HPDE6-E6E7 (cell line): Measurements from ENCODE around the gene HMG20A.
A peak's percentile ranks its signal among the peaks of the same experiment; 100 is the strongest.
"Not testable (repeated sequence)": the region's sequence is repeated elsewhere in the genome, so short reads cannot be mapped to it uniquely, and the experiment has no call there.

Experiments
- DNase-seq: peaks from one replicate; pipeline ENCODE4 v3.0.0; 2011; ENCODE audit warnings: missing footprints; ENCODE audit errors: extremely low spot score

Gene HMG20A

DNA sequence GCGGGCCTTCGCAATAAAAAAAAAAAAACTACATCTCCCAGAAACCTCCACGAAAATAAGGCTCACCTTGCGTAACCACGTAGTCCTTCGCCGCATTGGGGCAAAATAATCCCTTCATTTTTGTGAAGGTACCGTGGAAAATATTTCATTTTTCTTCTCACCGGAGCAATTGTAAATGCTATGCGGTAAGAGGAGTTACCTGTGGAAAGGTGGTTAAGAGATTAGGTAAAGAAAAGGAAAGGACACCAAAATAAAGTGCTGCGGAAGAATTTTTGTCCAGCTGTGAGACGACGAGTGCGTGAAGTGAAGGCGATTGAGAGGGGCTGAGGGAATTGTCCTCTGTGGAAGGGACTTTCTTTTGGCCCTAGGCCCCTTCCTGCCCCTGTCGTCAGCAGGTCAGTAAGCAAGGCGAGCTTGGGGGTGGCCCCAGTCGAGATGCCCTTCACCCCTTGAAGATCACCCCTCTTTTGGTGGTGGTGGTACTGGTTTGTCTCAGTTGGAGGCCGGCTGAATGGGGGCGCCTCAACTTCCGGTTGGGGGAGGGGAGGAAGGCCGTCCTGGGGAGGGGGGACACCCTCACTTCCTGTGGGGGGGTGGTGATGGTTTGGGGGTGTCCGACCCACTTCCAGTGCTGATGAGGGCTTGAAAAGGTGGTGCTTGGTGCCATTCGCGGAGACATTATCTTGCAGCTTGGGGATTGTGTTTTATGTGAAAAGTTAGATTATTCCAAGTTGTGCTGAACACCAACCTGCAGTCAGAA lies at the start of gene HMG20A:
TSS of gene HMG20A (plus strand) at position 279 of the 760 bp plus-strand sequence. CDS start 37,520 bp downstream, outside the sequence.
- DNase-seq = peak; percentile 61

DNA sequence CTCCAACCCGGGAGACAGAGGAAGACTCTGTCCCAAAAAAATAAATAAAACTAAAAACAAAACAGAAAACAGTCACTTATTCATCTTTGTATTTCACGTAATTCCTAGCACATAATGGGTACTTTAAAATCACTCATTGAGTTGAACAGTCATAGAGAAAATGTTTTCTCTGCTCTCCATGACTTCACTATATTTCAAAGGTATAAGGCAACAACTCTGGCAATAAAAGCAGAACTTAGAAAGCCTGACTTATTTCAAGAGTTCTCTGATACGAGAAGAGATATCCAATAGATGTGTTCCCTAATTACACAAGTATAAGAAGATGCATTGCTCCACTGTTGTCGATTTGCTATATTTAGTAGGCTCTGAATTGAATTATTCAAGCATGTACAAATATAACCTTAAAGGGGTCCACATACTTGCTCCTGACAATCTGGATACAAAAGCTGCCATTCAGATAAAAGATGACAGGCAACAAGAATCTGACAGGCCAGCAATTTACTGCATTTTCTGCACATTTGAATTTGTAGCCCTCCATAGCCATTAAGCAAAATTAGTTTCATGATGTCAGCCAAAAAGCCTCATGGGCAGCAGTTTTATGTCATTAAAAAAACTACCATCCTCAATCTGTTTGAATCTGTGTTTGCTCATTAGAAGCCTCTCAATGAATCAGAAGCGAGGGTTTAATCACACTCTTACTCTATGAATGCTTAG lies 48.7 kb upstream of the HMG20A start:
- no peak for DNase-seq

DNA sequence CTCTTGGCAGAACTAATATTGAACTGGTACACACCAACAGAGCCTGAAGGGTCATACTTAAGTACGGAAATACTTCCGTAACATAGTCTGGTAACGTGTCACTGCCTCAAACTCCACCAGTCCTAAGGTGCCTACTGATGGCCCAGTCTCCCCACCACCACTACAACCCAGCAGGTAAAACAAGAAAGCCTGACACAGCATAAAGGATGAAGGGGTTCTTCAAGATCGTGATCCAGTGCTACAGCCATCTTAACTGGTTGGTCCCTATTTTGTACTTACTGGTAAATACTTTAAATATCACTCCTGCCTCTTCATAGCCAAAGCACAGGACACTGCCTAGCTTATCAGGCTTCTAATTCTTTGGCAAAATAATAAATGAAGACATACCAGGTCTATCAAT lies 47.2 kb upstream of the HMG20A start:
- DNase-seq = no peak

DNA sequence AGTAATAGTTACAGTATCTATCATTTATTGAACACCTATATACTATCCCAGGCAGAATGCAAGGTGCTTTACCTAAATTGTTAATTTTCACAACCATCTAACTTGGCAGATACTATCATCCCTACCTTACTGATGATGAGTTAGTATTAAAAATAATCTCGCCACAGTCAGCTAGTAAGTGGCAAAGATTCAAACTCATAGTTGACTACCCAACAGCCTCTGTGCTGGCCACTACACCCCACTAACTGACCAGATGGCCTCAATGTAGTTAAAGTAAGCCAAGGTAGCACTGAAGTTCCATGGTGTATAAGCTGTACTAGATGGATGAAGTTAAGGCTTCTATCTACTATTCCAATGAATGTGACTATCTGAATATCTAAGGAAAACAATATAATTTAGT lies 45.6 kb upstream of the HMG20A start:
- DNase-seq = no peak

DNA sequence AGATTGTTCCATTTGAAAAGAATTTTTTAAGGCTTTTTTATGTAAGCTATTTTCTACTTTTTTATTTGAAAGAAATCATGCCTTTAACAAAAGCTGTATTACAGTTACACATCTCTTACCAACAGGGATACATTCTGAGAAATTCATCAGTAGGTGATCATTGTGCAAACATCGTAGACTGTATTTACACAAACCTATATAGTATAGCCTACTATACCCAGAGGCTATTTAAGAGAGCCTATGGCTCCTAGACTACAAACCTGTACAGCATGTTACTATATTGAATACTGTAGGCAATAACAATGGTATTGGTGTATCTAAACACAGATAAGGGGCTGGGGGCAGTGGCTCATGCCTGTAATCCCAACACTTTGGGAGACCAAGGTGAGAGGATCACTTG lies 43.9 kb upstream of the HMG20A start:
- no peak for DNase-seq

DNA sequence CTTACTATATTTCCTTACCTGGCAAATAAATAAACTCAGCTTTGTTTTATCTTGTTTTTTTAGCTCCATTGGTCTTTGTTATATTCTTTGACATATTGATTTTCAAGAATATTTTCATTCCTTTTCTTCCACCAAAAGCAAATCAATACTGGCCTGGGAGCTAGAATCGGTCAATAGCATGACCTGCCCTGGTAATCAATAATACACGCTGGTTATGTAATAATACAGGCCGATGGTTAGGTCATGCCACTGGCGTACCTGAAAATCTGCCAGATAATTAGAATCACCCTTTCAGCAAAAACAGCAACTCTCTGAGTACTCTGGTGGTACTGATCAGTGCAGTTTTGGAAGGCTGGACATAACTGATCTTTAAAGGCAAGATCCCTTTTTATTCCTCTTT lies 40.7 kb upstream of the HMG20A start:
- no peak for DNase-seq

DNA sequence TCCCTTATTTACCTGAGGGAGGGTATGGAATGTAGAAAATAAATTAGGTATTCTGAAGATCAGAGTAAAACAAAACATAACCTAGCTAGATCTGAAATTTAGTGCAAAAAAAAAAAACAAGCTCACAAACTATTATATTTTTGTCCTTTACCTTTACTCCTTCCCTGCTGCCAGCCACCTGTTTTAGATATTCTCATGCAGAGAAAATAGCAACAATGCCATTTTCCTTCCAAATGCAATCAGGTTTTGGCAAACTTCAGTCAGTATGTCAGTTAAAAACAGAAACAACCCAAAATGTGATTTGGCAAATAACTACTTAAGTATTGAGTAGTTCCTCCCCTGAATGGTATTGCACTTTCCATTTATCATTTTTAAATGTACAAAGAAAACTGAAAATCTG lies 36.6 kb upstream of the HMG20A start:
- no peak for DNase-seq

DNA sequence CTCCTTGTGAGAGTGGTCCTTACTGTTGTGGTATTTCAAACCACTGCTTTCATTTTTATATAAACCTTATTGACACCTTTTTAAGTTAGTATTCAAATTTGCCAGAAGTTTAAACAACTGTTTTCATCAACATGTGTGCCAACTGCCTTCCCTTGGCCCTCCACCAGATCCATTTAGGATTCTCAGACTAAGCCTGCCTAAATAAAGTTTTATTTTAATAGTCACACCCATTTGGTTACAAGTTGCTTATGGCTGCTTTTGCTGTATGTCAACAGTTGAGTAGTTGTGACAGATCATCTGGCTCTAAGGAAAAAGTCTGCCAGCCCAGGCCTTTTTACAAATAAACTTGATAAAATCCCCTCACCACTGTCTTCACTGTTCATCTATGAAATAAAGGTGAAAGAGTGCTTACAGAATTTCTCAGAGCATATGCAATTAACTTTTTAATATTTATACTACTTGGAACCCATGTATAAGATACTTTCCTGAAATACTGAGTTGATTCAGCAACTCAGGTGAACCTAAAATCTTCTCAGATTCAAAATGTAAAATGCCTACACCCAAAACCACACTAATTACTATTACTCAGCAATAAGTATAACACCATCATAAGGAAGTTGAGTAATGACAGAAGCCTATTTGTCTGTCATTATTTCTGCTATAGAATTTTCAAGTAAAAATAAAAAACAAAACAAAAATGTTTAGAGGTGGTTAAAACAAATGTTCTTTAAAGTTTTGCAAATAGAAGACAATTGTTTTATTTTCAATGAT lies 35.9 kb upstream of the HMG20A start:
- DNase-seq = no peak

DNA sequence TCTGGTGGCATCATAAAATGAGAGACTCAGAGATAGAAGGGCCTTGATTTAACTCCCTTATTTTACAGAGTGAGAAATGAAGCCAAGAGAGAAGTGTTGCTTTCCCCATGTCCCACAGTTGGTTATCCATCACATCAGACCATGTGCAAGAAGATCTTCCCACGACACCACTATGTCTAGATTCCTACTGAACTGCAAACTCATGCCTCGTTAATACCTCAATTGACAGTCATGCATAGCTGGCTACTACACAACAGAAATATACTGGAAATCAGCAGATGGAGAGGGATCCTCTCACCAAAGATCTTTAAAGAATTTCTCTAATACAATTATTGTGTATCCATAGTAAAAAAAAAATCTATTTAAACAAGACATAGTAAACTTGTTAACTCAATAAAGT lies 34.1 kb upstream of the HMG20A start:
- DNase-seq = no peak

DNA sequence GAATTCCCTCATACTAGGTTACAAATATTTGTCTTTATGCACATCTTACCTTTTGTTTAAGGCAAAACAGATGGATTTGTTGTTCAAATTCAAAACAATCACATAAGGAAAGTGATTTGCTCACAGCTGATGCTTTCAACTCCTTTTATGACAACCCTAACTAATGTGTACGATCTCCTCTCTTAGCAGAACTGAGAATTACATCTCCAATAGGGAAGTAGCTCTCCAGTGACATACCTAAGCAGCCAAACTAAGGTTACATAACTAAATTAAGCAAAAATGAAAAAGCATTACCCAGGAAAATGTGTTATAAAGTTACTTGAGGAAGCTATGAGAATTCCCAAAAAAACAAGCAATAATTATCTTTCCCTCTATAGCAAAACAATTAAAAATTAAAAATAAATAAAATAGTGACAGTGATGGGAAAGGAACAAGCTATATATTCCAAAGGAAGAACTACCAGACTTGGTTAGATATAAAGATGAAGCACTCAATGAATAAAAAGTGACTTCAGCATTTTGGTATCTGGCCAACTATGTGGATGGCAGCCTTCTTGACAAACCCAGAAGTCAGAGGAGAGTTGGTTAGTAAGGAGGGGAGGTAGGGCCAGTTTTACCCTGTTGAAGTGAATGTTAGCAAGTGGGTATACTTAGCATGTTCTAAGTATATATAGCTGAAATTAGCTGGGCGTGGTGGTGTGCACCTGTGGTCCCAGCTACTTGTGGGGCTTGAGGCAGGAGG lies 33.2 kb upstream of the HMG20A start:
- no peak for DNase-seq

DNA sequence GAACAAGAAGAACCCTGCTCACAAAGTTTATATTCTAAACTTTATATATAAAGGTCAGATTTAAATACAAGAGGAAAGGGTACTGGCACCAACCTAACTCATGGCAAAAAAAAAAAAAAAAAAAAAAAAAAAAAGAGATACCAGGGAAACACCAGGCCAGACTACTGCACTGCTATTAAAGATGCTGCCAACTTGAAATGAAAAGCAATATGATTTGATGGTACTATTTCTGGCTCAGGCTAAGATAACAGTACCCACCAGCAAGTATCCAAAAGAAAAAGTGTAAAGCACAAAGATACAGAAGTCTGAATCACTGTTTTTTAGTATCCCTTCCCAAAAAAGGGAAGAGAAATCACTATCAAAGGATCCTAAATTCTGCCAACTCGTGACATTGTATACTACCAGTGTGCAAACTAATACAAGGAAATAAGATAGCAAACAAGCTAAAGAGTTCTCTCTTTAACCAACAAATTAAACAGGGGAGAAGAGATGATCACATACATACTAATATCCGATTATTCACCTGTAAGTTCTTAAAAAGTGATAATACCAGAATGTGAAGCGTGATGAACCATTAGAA lies 29.2 kb upstream of the HMG20A start:
- DNase-seq = no peak

DNA sequence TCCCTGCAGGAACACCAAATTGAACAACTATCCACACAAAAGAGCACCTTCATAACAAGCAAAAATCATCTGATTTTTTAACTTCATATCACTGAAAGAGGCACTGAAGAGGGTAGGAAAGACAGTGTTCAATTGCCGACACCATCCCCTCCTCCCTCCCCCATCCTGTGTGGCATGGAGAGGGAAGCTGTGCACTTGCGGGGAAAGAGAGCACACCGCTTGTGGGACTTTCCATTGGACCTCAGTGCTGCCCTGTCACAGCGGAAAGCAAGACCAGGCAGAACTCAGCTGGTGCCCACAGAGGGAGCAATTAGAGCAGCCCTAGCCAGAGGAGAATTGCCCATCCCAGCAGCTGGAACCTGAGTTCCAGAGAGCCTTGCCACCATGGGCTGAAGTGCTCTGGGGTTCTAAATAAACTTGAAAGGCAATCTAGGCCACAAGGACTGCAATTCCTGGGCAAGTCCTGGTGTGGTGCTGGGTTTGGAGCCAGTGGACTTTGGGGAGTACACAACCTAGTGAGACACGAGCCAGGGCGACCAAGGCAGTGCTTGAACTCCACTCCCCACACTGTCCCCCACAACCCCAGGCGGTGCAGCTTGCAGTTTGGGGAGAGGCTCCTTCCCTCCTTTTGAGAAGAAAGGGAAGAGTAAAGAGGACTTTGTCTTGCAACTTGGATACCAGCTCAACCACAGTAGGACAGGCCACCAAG lies 27.8 kb upstream of the HMG20A start:
- no peak for DNase-seq

DNA sequence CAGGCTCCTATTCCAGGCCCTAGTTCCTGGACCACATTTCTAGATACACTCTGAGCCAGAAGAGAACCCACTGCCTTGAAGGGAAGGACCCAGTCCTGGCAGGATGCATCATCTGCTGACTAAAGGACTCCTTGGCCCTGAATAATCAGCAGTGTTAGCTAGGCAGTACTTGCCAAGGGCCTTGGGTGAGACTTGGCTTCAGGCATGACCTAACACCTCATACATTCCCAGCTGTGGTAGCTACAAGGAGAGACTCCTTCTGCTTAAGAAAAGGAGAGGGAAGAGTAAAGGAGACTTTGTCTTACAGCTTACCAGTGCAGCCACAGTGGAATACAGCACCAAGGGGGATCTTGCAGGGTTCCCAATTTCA lies 27.2 kb upstream of the HMG20A start:
- DNase-seq = no peak

DNA sequence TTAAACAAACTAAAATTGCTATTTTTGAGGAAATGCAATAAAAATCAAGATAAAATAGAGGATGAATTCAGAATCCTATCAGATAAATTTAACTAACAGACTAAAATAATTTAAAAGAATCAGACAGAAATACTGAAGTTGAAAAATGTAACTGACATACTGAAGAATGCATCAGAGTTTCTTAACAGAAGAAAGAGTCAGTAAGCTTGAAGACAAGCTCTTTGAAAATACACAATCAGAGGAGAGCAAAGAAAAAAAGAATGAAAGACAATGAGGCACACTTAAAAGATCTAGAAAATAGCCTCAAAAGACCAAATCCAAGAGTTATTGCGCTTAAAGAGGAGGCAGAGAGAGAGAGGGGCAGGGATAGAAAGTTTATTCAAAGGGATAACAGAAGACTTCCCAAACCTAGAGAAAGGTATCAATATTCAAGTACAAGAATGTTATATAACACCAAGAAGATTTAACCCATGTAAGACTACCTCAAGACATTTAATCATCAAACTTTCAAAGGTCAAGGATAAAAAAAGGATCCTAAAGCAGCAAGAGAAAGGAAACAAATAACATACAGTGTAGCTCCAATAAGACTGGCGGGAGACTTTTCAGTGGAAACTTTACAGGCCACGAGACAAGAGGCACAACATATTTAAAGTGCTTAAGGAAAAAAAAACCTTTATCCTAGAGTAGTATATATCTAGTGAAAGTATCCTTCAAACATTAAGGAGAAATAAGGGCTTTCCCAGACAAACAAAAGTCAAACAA lies 25.5 kb upstream of the HMG20A start:
- DNase-seq = no peak

DNA sequence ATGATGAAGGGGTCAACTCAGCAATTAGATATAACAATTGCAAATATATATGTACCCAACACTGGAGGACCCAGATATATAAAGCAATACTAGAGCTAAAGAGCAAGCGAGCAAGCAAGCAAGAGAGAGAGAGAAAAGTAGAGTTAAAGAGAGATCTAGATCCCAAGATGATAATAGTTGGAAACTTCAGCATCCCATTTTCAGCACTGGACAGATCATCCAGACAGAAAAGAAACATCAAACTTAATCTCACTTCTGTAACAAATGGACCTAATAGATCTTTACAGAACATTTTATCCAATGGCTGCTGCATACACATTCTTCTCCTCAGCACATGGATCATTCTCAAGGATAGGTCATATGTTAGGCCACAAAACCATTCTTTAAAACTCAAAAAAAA lies 24.0 kb upstream of the HMG20A start:
- DNase-seq = no peak

DNA sequence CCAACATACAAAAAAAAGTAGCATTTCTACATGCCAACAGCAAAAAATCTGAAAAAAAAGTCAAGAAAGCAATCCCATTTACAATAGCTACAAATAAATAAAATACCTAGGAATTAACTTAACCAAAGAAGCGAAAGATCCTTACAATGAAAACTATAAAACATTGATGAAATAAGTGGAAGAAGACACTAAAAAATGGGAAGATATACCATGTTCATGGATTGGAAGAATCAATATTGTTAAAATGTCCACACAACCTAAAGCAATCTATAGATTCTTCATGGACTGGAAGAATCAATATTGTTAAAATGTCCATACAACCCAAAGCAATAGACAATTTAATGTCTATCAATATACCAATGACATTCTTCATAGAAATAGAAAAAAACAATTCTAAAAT lies 21.8 kb upstream of the HMG20A start:
- no peak for DNase-seq

DNA sequence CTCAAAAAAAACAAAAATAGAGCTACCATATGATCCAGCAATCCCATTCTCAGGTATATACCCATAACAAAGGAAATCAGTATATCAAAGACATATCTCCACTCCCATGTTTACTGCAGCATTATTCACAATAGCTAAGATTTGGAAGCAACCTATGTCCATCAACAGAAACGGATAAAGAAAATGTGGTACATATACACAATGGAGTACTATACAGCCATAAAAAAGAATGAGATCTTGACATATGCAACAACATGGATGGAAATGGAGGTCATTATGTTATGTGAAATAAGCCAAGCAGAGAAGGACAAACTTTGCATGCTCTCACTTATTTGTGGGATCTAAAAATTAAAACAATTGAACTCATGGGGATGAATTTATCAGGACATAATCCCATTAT lies 20.4 kb upstream of the HMG20A start:
- no peak for DNase-seq

DNA sequence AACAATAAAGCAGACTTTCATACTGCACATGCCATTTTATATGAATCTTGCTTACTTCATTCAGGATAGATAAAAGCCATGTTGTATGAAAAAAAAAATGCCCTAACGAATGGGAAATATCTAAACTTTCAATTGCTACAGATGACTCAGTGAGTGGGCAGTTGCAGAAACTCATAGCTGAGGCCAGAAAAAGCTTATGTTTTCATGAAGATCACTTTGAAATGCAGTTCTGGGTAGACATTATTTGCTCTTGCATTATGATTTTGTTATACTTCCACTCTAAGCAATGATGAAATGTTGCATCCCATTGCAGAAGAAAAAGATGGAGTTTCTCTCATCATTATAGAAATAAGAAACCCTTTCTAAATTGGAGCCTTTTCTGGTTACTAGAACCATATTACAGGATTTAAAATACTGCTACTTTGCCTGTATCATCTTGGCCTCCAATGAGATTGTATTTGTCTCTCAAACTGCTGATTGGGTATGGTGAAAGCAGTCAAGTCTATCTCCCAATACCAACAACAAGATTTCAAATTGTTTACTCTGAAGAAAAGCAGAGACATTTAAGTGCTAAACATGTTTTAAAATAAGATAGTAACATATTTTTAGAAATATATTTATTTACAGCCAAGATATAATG lies 17.8 kb upstream of the HMG20A start:
- no peak for DNase-seq

DNA sequence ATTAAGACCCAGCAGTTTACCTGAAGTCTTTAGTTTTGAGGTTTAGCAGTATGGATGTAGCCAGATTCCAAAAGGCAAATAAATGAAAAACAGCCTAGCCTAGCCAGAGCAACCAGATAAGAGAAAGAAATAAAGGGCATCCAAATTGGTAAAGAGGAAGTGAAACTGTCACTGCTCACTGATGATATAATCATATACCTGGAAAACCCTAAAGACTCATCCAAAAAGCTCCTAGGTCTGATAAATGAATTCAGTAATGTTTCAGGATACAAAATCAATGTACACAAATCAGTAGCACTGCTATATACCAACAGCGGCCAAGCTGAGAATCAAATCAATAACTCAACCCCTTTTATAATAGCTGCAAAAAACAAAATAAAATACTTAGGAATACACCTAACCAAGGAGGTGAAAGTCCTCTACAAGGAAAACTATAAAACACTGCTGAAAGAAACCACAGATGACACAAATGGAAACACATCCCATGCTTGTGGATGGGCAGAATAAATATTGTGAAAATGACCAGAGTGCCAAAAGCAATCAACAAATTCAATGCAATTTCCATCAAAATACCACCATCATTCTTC lies 14.4 kb upstream of the HMG20A start:
- DNase-seq = not testable (repeated sequence)
